Fibroblast of the aortic adventitia (primary cell): ENCODE results near the gene KRT3. TPM values are rescaled to one million over a fixed set of nuclear protein-coding genes. Genes with fewer than 3 reads are reported as not detected.

Source experiments
- DNase-seq: peaks from one replicate; pipeline ENCODE4 v3.0.0-alpha.2; 2010; ENCODE audit warnings: low read depth
- H3K4me3 ChIP-seq: 2 replicates; pipeline ENCODE4 v1.5.1; 2011; ENCODE audit warnings: low read depth, mild to moderate bottlenecking, control low read depth, low read length, moderate library complexity
- total RNA-seq: library from RNA; depleted of rRNA; stranded (reverse); fragments of >200 nt; gene quantifications from 2 replicates; pipeline ENCODE4 v1.2.3, GENCODE V29; 2012; ENCODE audit warnings: low replicate concordance
- TF ChIP-seq, protein P1 (sequence below): IDR thresholded peaks from 2 replicates; pipeline ENCODE4 v1.5.1; 2011; ENCODE audit warnings: mild to moderate bottlenecking, low read length, control low read depth, inconsistent platforms; ENCODE audit not compliant: insufficient read depth

The KRT3 gene
- total RNA-seq, 1 donor: not detected

DNA sequence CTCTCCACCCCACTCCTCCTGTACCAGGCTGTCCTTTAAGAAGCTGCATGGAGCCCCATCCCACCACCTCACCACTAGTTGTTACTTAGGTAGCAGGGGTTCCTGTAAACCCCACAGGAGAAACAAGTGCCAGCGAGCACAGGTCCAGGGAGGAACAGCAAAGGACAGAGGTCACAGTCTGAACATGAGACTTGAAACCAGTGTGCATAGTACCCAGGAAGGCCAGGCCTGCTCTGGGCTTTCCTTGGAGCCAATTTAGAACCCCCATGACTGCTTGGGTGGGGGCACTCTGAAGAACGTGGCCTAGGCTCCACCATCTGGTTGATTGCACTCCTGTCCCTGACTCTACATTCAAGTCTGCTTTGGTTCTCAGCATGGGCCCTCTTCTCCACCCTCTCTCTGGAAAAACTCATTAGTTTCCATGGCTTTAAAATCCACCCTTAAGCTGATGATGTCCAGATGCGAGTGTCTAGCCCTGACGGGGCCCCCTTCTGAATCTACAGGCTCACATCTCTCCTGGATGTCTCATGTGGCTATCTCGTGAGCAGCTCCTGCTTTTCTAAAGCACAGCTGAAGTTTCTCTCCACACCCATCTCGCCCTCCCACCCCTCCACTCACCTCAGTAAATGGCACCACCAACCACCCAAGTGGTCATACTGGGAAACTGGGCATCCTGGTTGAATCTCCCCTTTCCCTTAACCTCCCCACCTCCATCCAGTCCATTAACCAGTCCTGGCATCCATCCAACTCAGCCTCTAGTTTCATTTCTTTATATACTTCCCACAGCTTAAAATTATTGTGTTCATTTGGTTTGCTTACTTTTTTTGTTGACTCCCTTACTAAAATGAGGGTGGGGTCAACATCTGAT is 8.4 kb downstream of the KRT3 start:
- TF ChIP-seq, protein P1, sequence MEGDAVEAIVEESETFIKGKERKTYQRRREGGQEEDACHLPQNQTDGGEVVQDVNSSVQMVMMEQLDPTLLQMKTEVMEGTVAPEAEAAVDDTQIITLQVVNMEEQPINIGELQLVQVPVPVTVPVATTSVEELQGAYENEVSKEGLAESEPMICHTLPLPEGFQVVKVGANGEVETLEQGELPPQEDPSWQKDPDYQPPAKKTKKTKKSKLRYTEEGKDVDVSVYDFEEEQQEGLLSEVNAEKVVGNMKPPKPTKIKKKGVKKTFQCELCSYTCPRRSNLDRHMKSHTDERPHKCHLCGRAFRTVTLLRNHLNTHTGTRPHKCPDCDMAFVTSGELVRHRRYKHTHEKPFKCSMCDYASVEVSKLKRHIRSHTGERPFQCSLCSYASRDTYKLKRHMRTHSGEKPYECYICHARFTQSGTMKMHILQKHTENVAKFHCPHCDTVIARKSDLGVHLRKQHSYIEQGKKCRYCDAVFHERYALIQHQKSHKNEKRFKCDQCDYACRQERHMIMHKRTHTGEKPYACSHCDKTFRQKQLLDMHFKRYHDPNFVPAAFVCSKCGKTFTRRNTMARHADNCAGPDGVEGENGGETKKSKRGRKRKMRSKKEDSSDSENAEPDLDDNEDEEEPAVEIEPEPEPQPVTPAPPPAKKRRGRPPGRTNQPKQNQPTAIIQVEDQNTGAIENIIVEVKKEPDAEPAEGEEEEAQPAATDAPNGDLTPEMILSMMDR: no peak
- no peak overlapping the region for H3K4me3 ChIP-seq
- DNase-seq: no peak

DNA sequence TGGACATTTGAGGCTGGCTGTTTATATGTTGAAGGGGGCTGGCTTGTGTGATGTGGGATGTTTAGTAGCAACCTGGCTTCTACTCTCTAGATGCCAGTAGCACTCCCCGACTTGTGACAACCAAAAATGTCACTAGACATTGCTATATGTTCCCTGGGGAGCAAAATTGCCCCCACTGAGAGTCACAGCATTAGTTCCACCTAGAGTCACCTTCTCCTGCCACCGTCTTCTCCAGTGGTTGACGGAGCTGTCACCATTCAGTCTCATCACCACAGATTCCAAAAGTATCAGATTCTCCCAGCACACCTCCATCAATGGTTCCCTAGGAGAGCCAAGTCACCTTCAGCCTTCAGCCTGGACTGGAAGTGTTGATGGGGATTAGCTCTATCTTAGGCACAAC is 11.0 kb downstream of the KRT3 start:
- no peak overlapping the region for H3K4me3 ChIP-seq
- no peak for DNase-seq
- TF ChIP-seq, protein P1: no peak

DNA sequence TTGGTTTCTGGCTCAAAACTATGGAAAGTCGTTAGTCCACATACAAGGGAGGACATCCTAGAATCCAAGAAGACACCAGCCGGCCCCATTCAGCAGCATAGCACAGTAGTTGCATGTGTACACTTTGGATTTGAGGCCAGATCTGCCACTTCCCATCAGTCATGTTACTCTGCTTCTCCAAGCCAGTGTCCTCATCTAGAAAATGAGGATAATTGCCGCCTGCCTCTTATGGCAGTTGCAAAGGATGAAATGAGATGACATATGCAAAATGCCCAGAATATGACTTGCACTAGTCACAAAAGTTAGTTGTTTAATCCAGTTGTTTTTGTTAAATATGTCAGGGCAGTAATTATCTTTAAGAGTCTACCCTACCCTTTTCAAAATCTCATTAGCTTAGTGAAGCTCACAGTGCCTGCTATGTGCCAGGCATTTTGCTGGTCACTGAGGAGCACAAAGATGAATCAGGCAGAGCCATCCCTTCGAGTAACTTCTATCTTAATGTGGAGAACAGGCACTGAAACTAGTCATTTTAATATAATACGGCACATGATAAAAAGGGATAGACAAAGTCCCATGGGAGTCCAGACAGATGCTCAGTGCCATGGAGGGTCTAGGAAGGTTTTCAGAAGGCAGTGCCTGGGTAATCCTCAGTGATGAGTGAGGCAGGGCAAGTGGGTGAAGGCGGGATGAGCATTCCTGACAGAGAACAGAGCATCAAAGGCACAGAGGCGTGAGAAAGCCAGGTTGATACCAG is 12.2 kb downstream of the KRT3 start:
- no peak for DNase-seq
- TF ChIP-seq, protein P1: no peak
- H3K4me3 ChIP-seq: no peak overlapping the region

DNA sequence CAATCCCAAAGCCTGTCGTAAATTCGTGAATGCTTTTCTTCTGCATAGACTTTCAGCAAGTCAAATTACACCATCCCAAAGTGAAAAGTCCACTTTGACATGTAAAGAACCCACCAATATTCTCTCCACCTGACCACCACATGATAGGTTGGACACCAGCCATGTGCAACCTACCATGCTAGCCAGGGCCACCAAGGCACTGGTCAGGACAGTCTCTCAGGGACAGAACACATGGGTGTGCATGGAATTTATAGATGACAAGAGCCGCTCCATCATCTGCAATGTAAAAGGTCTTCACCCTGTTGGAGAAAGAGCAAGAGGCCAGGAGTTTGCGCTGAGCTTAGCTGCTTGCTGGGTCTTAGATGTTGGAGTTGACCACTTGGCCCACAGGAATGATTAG is 13.4 kb downstream of the KRT3 start:
- no peak for DNase-seq
- no peak overlapping the region for H3K4me3 ChIP-seq
- TF ChIP-seq, protein P1: no peak

DNA sequence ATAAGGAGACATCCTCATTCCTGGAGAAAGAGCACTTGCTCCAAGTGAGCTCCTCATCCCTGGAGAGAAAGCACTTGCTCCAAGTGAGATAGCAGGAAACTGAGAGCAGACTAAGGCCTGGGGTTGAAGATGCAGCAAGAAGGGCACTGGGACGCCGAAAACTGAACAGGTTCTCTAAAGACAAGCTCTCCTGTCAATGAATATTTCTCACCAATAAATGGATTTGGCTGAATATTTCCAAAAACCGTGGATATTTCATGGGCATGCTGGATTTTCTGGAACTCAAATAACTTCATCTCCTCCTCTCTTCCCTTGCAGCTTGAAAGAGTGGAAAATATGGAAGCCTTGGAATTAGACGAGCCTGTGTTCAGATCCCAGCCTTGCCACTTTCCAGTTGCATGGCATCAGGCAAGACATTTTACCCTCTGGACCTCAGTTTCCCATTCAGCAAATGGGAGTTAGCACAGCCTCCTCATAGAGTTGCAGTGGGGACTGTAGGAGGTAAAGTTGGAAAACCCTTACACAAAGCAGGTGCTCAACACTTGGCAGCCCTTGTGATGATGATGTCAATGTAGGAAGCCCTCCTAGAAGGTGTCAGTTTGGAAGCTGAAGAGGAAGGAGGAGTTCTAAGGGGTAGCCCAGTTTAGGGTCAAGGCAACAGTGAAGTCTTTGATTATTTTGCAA is 14.4 kb downstream of the KRT3 start:
- H3K4me3 ChIP-seq: no peak overlapping the region
- TF ChIP-seq, protein P1: no peak
- no peak for DNase-seq

DNA sequence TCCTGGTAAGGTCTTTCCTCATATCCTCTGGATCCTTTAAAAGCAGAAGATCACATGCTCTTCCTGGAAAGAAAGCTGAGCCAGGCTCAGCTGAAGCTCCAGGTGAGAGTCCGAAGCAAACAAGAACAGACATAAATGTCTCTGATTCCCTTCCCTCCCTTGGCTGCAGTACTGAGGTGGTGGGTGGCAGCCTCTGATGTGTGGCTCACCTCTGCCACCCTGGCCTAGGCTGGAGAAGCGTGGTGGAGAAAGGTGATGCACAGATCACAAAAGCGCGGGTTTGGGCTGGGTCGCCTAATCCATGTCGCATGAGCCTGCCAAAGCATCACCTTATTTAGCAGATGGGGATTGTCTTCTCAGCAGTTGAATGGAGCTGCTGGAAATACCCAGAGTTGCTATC is 16.0 kb downstream of the KRT3 start:
- TF ChIP-seq, protein P1: no peak
- no peak for DNase-seq
- H3K4me3 ChIP-seq: no peak overlapping the region
